Metanephros (tissue), 1 donor: ENCODE data around the gene PHYKPL. TPM values are rescaled to one million over a fixed set of nuclear protein-coding genes. Genes with fewer than 3 reads are reported as not detected.

Experiments
- total RNA-seq: library from RNA; depleted of rRNA; stranded (reverse); fragments of >200 nt; gene quantifications from one replicate; pipeline ENCODE4 v1.2.3, GENCODE V29; 2014

The PHYKPL gene
- 89.3 TPM for total RNA-seq

DNA sequence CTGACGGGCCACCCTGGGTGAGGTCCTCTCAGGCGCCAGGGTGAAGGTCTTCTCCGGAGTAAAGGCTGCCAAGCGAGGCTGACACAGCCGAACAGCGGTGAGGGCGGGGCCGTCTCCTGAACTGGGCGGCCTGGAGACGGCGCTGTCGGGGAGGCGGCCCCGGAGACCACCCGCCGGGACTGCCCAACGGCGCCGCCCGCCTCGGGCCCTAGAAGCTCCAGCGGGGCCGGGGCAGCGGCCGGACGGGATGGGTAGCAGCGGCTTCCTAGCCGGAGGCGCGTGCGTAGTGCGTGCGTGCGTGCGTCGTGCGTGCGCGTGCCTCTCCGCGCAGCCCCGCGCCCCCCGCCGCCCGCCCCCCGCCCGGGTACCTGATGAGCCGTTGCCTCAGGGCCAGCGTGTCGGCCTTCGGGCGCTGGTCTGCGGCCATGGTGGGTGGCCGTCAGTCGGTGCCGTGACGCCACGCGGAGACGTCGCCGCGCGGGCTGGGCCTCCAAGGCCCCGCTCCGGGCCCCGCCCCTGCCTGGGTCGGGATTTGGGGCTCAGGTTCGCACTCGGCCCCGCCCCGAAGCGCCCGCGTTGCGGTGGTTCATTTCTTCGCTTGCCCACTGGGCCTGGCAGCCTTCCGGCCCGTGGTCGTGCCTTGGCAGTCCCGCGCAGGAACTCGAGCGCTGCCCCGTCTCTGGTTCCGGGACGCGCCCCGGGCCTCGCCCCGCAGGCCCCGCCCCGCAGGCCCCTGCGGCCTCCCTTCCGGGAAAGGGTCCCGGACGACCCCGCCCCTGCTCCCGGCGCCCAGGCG is at the start of gene PHYKPL:
Gene PHYKPL, minus strand, starts transcription at position 679 of the 796 bp plus-strand sequence. Its CDS starts 252 bp downstream, at position 427.

GRCh38 chr5:178204182-178204934 is 28.2 kb downstream of the PHYKPL start, which contains the start of gene HNRNPAB:
HNRNPAB (plus strand) TSS chr5:178204533; CDS start chr5:178204838, 305 bp downstream.

DNA sequence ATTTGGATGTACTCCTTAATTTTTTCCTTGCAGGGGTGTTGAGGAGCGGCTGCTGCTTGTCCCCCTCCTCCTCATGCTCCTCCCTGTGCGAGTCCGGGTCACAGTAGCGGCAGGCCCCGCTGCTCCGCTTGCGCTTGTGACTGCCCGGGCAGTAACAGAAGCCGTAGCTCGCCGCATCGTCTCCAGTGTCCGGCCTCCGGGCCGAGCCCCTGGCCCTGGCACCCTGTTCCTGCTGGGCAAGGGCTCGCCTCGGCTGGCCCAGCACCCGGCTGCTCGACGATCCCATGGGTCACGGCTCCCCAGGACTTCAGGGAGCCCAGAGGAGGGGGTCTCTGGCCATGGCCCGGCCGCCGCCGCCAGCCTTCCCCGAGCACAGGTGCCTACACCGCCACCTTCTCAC is 45.6 kb downstream of the PHYKPL start, which contains the start of gene GMCL2:
Gene GMCL2, minus strand, starts transcription at position 358 of the 400 bp plus-strand sequence. Its CDS starts 72 bp downstream, at position 286.

Other genes with a start within 250 kb of the PHYKPL start
- not detected for gene PROP1, start 236.6 kb downstream of the PHYKPL start, total RNA-seq
- gene N4BP3, start 119.3 kb downstream of the PHYKPL start, total RNA-seq: 8.6 TPM
- gene RMND5B, start 101.8 kb downstream of the PHYKPL start, total RNA-seq: 24.5 TPM
- gene NHP2, start 78.9 kb downstream of the PHYKPL start, total RNA-seq: 85.7 TPM
- not detected for gene GMCL2, start 45.4 kb downstream of the PHYKPL start, total RNA-seq
- gene HNRNPAB, start 28.3 kb downstream of the PHYKPL start, total RNA-seq: 58.6 TPM